ENCODE results near the gene FBN1.
A peak's percentile ranks its signal among the peaks of the same experiment; 100 is the strongest.

Gene FBN1

DNA sequence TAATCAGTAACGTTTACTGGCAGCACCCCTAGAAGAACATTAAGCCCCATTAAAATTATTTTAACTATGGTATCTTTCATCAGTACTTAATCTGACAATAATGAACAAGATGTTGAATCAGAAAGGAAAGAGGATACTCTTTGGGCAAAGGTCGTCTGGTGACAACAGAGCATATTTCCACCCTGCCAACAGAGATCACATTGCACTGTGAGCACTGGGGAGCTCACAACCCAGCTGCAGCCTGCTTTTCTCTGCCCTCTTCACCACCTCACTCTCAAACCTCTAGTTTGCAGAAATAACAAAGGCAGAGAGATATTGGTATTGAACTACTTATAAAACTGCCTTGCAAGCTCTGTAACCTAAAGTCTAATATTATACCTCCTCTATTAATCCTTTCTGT, 130.0 kb downstream of the FBN1 start:
- TF ChIP-seq YY1 (IDR thresholded peaks at IDR 0.05; ENCODE audit: low read depth) (no peak), FOXM1 (IDR thresholded peaks at IDR 0.05; ENCODE audit: borderline replicate concordance, low read depth) (no peak), RAD21 (IDR thresholded peaks at IDR 0.05; ENCODE audit: low read depth) (no peak), EP300 (IDR thresholded peaks at IDR 0.05; ENCODE audit: borderline replicate concordance) (no peak)
- TF ChIP-seq, protein P1, sequence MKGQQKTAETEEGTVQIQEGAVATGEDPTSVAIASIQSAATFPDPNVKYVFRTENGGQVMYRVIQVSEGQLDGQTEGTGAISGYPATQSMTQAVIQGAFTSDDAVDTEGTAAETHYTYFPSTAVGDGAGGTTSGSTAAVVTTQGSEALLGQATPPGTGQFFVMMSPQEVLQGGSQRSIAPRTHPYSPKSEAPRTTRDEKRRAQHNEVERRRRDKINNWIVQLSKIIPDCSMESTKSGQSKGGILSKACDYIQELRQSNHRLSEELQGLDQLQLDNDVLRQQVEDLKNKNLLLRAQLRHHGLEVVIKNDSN (IDR thresholded peaks at IDR 0.05) = no peak

DNA sequence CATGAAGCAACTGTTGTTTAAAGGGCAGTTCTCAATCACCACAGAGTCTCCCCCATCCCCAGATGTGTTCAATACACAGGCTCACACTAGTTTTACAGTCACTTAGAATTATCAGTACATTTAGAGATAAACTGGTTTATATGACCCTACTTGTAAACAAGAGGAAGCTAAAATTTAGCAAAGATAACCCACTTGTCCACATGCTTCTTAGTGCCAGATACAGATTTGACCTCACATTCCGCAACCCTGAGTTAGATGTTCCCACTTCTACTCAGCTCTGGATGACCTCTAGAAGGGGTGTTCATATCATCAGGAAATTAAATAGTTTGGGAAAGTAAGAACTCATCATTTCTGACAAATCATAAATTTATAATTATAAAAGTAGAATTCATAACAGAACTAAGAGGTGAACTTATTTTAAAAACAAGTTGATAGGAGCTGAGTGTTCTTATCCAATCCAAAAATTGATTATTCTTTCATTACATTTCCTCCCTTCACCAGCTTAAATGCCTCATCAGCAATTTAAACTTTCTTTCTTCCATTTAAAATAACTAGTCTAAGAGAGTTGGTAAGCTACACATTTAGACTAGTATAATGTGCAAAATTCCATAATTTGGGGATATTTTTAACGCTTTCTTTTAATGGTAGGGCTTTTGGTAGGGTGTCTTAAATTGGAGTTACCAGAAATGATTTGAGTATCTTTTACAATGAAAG, 131.2 kb downstream of the FBN1 start:
- TF ChIP-seq, protein P2, sequence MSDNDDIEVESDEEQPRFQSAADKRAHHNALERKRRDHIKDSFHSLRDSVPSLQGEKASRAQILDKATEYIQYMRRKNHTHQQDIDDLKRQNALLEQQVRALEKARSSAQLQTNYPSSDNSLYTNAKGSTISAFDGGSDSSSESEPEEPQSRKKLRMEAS (IDR thresholded peaks at IDR 0.05) = no peak
- TF ChIP-seq RAD21 (IDR thresholded peaks at IDR 0.05; ENCODE audit: low read depth) (no peak), TAF1 (IDR thresholded peaks at IDR 0.05; ENCODE audit: low read depth) (no peak), NFIC (IDR thresholded peaks at IDR 0.05) (no peak), YY1 (IDR thresholded peaks at IDR 0.05; ENCODE audit: low read depth) (no peak), TEAD4 (IDR thresholded peaks at IDR 0.05) (no peak)

DNA sequence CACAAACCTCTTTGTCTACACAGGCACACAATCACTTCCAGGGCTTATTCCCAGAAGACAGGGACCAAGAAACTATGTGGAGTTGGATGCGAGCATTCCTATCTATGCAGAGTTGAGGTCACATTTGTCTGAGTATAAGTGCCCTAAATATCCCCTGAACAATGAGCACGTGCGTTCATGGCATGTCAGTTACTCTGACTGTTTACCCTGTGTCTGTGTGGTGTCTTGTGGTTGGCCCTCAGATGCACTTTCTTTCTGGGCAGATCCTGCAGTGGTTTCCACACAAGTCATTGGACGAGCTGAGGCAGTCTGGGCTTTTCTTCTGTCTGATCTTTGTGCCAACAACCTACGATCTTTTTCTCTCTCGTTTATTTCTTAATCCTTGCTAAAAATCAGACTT, 134.5 kb downstream of the FBN1 start:
- TF ChIP-seq, protein P2 (IDR thresholded peaks at IDR 0.05) = no peak
- no peak for TF ChIP-seq EGR1 (IDR thresholded peaks at IDR 0.05)
- TF ChIP-seq EP300 (IDR thresholded peaks at IDR 0.05; ENCODE audit: borderline replicate concordance) = no peak
- TF ChIP-seq FOXM1 (IDR thresholded peaks at IDR 0.05; ENCODE audit: borderline replicate concordance, low read depth) = no peak
- TF ChIP-seq TAF1 (IDR thresholded peaks at IDR 0.05; ENCODE audit: low read depth) = no peak

DNA sequence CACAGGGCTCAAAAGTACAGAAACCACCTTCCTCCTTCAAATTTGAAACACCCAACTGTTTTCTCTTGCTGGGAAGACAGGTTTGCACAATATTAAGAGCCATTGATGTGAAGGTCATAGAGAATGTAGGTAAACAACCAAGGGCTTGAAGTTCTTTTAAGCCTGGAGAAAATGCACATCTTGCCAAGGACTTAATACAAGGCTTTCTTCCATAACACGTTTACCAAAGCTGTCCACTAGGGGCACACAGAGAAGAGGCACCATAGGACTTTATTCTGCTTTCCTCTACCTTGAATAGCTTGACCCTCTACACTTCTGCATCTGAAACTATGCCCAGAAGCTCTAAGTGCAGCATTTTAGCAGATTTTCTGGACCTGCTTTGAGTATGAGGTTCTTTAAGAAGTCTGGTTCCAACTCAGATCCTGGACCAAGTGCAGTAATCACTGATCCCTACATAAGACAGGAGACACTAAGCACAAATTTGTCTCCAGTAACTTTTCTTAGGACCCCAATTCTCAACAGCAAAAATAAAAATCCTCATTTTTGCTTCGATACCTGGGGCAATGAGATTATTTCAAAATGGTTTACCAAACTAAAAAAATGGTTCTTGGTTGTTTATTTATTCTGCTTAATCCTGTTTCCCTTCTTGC, 138.0 kb downstream of the FBN1 start:
- TF ChIP-seq RAD21 (IDR thresholded peaks at IDR 0.05; ENCODE audit: low read depth) (peak; percentile 55), ZBTB7A (IDR thresholded peaks at IDR 0.05; ENCODE audit: low read depth) (no peak), TCF12 (IDR thresholded peaks at IDR 0.05; ENCODE audit: low read depth) (no peak), NFIC (IDR thresholded peaks at IDR 0.05) (no peak), CREB1 (IDR thresholded peaks at IDR 0.05; ENCODE audit: low read depth) (no peak)

DNA sequence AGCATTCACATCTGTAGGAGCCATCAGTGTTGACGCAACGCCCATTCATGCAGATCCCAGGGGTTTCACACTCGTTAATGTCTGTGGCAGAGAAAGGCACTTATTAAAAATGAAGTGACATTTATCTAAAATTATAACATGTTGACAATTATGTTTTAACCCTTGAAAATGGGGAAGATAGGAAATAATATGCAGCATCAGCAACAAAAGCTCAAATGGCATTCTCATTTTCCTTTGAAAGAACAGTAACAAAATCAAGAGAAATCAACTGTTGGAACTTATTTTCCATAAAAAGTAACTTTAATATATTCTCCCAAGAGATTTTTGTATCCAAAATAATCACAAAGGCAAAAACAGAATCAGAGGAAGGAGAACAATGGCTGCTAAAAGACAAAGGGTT, 140.4 kb downstream of the FBN1 start:
- TF ChIP-seq TCF12 (IDR thresholded peaks at IDR 0.05; ENCODE audit: low read depth) = no peak
- TF ChIP-seq EP300 (IDR thresholded peaks at IDR 0.05; ENCODE audit: borderline replicate concordance) = no peak
- no peak for TF ChIP-seq RAD21 (IDR thresholded peaks at IDR 0.05; ENCODE audit: low read depth)
- no peak for TF ChIP-seq TEAD4 (IDR thresholded peaks at IDR 0.05)
- no peak for TF ChIP-seq CREB1 (IDR thresholded peaks at IDR 0.05; ENCODE audit: low read depth)
- TF ChIP-seq EGR1 (IDR thresholded peaks at IDR 0.05) = no peak
- TF ChIP-seq YY1 (IDR thresholded peaks at IDR 0.05; ENCODE audit: low read depth) = no peak
- no peak for TF ChIP-seq TAF1 (IDR thresholded peaks at IDR 0.05; ENCODE audit: low read depth)
- TF ChIP-seq, protein P1 (IDR thresholded peaks at IDR 0.05) = no peak
- TF ChIP-seq ZBTB7A (IDR thresholded peaks at IDR 0.05; ENCODE audit: low read depth) = no peak

DNA sequence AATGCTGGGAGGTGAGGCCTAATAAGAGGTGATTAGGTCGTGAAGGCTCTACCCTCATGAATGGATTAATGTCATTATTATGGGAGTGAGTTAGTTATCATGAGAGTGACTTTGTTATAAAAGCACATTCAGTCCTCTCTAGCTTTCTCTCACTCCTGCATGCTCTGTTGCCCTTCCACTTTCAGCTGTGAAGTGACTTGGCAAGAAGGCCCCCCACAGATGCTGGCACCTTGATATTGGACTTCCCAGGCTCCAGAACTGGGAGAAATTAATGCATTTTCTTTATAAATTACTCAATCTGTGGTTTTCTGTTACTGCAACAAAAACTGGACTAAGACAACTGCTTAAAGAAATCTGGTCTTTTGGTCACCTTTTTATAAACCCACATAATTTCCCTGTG, 144.3 kb downstream of the FBN1 start:
- TF ChIP-seq RAD21 (IDR thresholded peaks at IDR 0.05; ENCODE audit: low read depth) (no peak), EGR1 (IDR thresholded peaks at IDR 0.05) (no peak), TCF12 (IDR thresholded peaks at IDR 0.05; ENCODE audit: low read depth) (no peak), NFIC (IDR thresholded peaks at IDR 0.05) (no peak), CREB1 (IDR thresholded peaks at IDR 0.05; ENCODE audit: low read depth) (no peak), FOXM1 (IDR thresholded peaks at IDR 0.05; ENCODE audit: borderline replicate concordance, low read depth) (no peak), CEBPB (IDR thresholded peaks at IDR 0.05) (no peak)
- TF ChIP-seq, protein P2 (IDR thresholded peaks at IDR 0.05) = no peak
- TF ChIP-seq, protein P3, sequence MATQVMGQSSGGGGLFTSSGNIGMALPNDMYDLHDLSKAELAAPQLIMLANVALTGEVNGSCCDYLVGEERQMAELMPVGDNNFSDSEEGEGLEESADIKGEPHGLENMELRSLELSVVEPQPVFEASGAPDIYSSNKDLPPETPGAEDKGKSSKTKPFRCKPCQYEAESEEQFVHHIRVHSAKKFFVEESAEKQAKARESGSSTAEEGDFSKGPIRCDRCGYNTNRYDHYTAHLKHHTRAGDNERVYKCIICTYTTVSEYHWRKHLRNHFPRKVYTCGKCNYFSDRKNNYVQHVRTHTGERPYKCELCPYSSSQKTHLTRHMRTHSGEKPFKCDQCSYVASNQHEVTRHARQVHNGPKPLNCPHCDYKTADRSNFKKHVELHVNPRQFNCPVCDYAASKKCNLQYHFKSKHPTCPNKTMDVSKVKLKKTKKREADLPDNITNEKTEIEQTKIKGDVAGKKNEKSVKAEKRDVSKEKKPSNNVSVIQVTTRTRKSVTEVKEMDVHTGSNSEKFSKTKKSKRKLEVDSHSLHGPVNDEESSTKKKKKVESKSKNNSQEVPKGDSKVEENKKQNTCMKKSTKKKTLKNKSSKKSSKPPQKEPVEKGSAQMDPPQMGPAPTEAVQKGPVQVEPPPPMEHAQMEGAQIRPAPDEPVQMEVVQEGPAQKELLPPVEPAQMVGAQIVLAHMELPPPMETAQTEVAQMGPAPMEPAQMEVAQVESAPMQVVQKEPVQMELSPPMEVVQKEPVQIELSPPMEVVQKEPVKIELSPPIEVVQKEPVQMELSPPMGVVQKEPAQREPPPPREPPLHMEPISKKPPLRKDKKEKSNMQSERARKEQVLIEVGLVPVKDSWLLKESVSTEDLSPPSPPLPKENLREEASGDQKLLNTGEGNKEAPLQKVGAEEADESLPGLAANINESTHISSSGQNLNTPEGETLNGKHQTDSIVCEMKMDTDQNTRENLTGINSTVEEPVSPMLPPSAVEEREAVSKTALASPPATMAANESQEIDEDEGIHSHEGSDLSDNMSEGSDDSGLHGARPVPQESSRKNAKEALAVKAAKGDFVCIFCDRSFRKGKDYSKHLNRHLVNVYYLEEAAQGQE (IDR thresholded peaks at IDR 0.05; ENCODE audit: low read depth) = no peak

DNA sequence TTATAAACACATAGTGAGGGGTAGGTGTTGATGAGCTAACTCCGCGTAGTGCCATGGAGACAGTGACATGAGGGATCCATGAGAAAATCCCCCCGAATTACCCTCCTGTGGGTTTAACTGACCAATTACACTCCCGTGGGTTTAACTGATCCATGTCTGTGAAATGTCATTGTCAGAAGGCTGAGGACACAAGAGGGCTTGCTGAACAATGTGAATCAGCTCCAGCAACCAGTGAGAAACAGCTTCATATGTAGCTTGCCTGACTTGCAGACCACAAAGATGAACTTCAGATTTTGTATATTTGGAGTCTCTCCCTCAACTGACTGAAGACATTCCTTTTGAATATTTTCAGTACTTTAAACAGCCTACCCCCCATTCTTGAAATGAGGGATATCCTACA, 144.9 kb downstream of the FBN1 start:
- TF ChIP-seq, protein P2 (IDR thresholded peaks at IDR 0.05) = no peak
- TF ChIP-seq TCF12 (IDR thresholded peaks at IDR 0.05; ENCODE audit: low read depth) (no peak), TAF1 (IDR thresholded peaks at IDR 0.05; ENCODE audit: low read depth) (no peak), CREB1 (IDR thresholded peaks at IDR 0.05; ENCODE audit: low read depth) (no peak), EP300 (IDR thresholded peaks at IDR 0.05; ENCODE audit: borderline replicate concordance) (no peak), TEAD4 (IDR thresholded peaks at IDR 0.05) (no peak), CEBPB (IDR thresholded peaks at IDR 0.05) (no peak), ZBTB7A (IDR thresholded peaks at IDR 0.05; ENCODE audit: low read depth) (no peak), YY1 (IDR thresholded peaks at IDR 0.05; ENCODE audit: low read depth) (no peak), NFIC (IDR thresholded peaks at IDR 0.05) (no peak), EGR1 (IDR thresholded peaks at IDR 0.05) (no peak), RAD21 (IDR thresholded peaks at IDR 0.05; ENCODE audit: low read depth) (no peak)
- TF ChIP-seq, protein P1 (IDR thresholded peaks at IDR 0.05) = no peak
- TF ChIP-seq, protein P3 (IDR thresholded peaks at IDR 0.05; ENCODE audit: low read depth) = no peak
